ENCODE results near the gene PPEF2. TPM values are rescaled to one million over a fixed set of nuclear protein-coding genes. Genes with fewer than 3 reads are reported as not detected.

Gene PPEF2
- total and polyA plus RNA-seq, 4 experiments from 2014 or later: 0.36 to 0.41 TPM; not detected in 2

DNA sequence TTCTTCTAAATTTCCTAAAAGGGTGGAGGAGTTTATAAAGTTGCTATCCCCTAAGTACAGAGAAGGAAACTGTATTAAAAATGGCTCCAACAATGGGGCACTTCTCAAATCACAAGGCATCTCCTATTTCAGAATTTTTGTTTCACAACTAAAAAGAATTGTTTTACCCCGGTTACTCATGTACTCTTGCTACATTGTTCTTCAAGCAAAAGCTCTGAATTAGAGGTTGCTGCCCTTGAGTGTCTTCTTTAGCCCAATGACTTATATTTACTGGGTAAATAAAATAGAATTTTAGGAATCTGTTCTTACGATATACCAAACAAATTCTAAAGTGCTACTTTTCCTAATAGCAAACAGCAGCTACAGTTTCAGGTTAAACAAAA lies 67.5 kb downstream of the PPEF2 start:
- H3K4me3 Mint-ChIP-seq: no peak overlapping the region
- ChIA-PET POLR2A (ENCODE audit: partially characterized antibody) (no interaction called here), CTCF (ENCODE audit: partially characterized antibody) (interaction anchor here (5.1 kb wide), 1 partner anchor 13 kb away, joined by 18 read pairs; no protein-coding TSS in a partner anchor)
- H3K27ac ChIP-seq (ENCODE audit: low read depth, low read length): no peak overlapping the region
- no peaks in the 10 kb centered on the region for H3K36me3 Mint-ChIP-seq
- no peak for DNase-seq
- no peaks in the 10 kb centered on the region for H3K9me3 ChIP-seq (ENCODE audit: control insufficient read depth in 1 of 2, low read length in 2 of 2)
- intact Hi-C loops (cut with micrococcal nuclease): no loop called here
- no peak overlapping the region for H3K27ac Mint-ChIP-seq
- no peaks in the 10 kb centered on the region for H3K36me3 ChIP-seq (ENCODE audit: insufficient read depth, low read length)
- H3K4me3 ChIP-seq (ENCODE audit: low read length in 2 of 2): no peak overlapping the region
- no peaks in the 10 kb centered on the region for H3K27me3 ChIP-seq (ENCODE audit: insufficient read depth, low read length)
- H3K9me3 Mint-ChIP-seq: peaks cover 0 to 2% (median 0%) of the 10 kb centered on the region in 8 donors
- H3K27me3 Mint-ChIP-seq: no peaks in the 10 kb centered on the region
- H3K4me1 Mint-ChIP-seq: peaks cover 0 to 2% (median 0%) of the 10 kb centered on the region in 4 donors
- H3K4me1 ChIP-seq (ENCODE audit: insufficient read depth, low read length): no peaks in the 10 kb centered on the region

DNA sequence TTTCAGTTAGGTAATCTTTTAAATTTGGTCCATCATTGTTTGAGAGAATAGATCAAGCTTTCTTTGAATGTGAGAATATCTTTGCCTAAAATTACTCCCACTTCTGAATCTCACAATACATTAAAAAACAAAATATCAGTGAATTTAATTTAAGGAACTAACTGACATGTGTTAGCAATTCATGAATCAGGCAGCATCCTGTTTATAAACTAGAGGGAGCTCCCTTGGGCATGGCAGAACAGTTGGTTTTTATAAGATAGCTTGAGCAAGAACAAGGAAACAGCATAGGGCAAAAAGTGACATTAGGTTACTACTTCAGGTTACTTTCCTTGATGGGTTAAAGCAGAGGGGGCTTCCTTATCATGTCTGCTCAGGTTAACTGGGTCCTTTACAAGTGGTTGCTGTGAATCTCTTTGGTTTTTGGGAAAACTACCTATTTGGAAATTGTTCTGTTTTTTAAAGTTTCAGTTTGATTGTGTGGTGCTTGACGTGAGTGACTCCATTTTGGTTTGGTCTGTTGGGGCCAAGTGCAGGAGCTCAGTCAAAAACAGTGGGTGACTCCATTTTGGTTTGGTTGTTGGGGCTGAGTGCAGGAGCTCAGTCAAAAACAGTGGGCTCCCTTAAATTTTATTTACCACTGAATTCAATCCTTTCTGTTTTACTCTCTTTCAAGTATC lies 68.0 kb downstream of the PPEF2 start:
- POLR2A ChIA-PET (ENCODE audit: partially characterized antibody): no interaction called here
- peaks cover 0 to 2% (median 0%) of the 10 kb centered on the region in 8 donors for H3K9me3 Mint-ChIP-seq
- CTCF ChIA-PET (ENCODE audit: partially characterized antibody): interaction anchor here (5.1 kb wide), 1 partner anchor 14 kb away, joined by 18 read pairs; no protein-coding TSS in a partner anchor

DNA sequence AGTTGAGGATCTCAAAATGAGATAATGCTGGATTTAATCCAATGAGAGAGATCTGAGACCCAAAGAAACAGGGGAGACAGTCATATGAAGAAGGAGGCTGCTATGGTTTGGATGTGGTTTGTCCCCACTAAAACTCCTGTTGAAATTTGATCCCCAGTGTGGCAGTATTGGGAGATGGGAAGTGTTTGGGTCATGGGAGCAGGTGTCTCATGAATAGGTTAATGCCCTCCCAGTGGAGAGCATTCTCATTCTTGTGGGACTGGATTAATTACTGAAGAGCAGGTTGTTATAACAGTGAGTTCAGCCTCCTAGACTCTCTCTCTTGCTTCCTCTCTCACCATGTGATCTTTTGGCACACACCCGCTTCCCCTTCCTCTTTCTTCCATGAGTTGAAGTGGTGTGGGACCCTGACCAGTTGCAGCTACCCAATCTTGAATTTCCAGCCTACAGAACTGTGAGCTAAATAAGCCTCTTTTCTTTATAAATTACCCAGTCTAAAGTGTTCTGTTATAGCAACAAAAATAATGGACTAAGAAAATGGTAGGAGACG lies 70.3 kb downstream of the PPEF2 start:
- Mint-ChIP-seq H3K27ac (no peak overlapping the region), H3K36me3 (no peaks in the 10 kb centered on the region), H3K27me3 (no peaks in the 10 kb centered on the region), H3K9me3 (peaks cover 0 to 2% (median 0%) of the 10 kb centered on the region in 8 donors), H3K4me1 (no peaks in the 10 kb centered on the region), H3K4me3 (no peak overlapping the region)
- POLR2A ChIA-PET (ENCODE audit: partially characterized antibody): no interaction called here
- Histone ChIP-seq H3K27me3 (ENCODE audit: insufficient read depth, low read length) (no peaks in the 10 kb centered on the region), H3K4me3 (ENCODE audit: low read length in 2 of 2) (no peak overlapping the region), H3K36me3 (ENCODE audit: insufficient read depth, low read length) (no peaks in the 10 kb centered on the region), H3K4me1 (ENCODE audit: insufficient read depth, low read length) (no peaks in the 10 kb centered on the region), H3K9me3 (ENCODE audit: control insufficient read depth in 1 of 2, low read length in 2 of 2) (no peaks in the 10 kb centered on the region), H3K27ac (ENCODE audit: low read depth, low read length) (no peak overlapping the region)
- no peak for DNase-seq
- intact Hi-C loops (cut with micrococcal nuclease): no loop called here
- CTCF ChIA-PET (ENCODE audit: partially characterized antibody): interaction anchor here (1.3 to 5.1 kb wide), 2 partner anchors 16 to 261 kb away, joined by 3 to 18 read pairs; no protein-coding TSS in a partner anchor

More for the DNA sequence above, 68.0 kb downstream of the PPEF2 start:
- no peak overlapping the region for H3K4me3 ChIP-seq (ENCODE audit: low read length in 2 of 2)
- H3K4me3 Mint-ChIP-seq: no peak overlapping the region
- H3K36me3 ChIP-seq (ENCODE audit: insufficient read depth, low read length): no peaks in the 10 kb centered on the region
- H3K9me3 ChIP-seq (ENCODE audit: control insufficient read depth in 1 of 2, low read length in 2 of 2): no peaks in the 10 kb centered on the region
- H3K27me3 Mint-ChIP-seq: no peaks in the 10 kb centered on the region
- no peak overlapping the region for H3K27ac ChIP-seq (ENCODE audit: low read depth, low read length)
- peak overlapping the region in 1 of 7 donors; percentile 12 for H3K27ac Mint-ChIP-seq
- DNase-seq: no peak
- no peaks in the 10 kb centered on the region for H3K36me3 Mint-ChIP-seq
- H3K4me1 ChIP-seq (ENCODE audit: insufficient read depth, low read length): no peaks in the 10 kb centered on the region
- H3K27me3 ChIP-seq (ENCODE audit: insufficient read depth, low read length): no peaks in the 10 kb centered on the region
- H3K4me1 Mint-ChIP-seq: peaks cover 0 to 2% (median 0%) of the 10 kb centered on the region in 4 donors
- intact Hi-C loops (cut with micrococcal nuclease): no loop called here

GRCh38 chr4:75830906-75831305 lies 71.3 kb downstream of the PPEF2 start:
- DNase-seq: no peak
- H3K36me3 Mint-ChIP-seq: no peaks in the 10 kb centered on the region
- Histone ChIP-seq H3K27me3 (ENCODE audit: insufficient read depth, low read length) (no peaks in the 10 kb centered on the region), H3K4me1 (ENCODE audit: insufficient read depth, low read length) (no peaks in the 10 kb centered on the region), H3K36me3 (ENCODE audit: insufficient read depth, low read length) (no peaks in the 10 kb centered on the region), H3K27ac (ENCODE audit: low read depth, low read length) (no peak overlapping the region), H3K9me3 (ENCODE audit: control insufficient read depth in 1 of 2, low read length in 2 of 2) (no peaks in the 10 kb centered on the region), H3K4me3 (ENCODE audit: low read length in 2 of 2) (no peak overlapping the region)
- no peaks in the 10 kb centered on the region for H3K27me3 Mint-ChIP-seq
- POLR2A ChIA-PET (ENCODE audit: partially characterized antibody): no interaction called here
- CTCF ChIA-PET (ENCODE audit: partially characterized antibody): interaction anchor here (5.1 kb wide), 1 partner anchor 17 kb away, joined by 18 read pairs; no protein-coding TSS in a partner anchor
- peaks cover 0 to 2% (median 0%) of the 10 kb centered on the region in 8 donors for H3K9me3 Mint-ChIP-seq
- no peak overlapping the region for H3K4me3 Mint-ChIP-seq
- intact Hi-C loops (cut with micrococcal nuclease): no loop called here
- H3K27ac Mint-ChIP-seq: no peak overlapping the region
- no peaks in the 10 kb centered on the region for H3K4me1 Mint-ChIP-seq

GRCh38 chr4:75823812-75824211 lies 78.4 kb downstream of the PPEF2 start:
- Histone ChIP-seq H3K4me3 (ENCODE audit: low read length in 2 of 2) (no peak overlapping the region), H3K4me1 (ENCODE audit: insufficient read depth, low read length) (no peaks in the 10 kb centered on the region), H3K27me3 (ENCODE audit: insufficient read depth, low read length) (no peaks in the 10 kb centered on the region), H3K36me3 (ENCODE audit: insufficient read depth, low read length) (no peaks in the 10 kb centered on the region), H3K27ac (ENCODE audit: low read depth, low read length) (no peak overlapping the region), H3K9me3 (ENCODE audit: control insufficient read depth in 1 of 2, low read length in 2 of 2) (no peaks in the 10 kb centered on the region)
- ChIA-PET POLR2A (ENCODE audit: partially characterized antibody) (no interaction called here), CTCF (ENCODE audit: partially characterized antibody) (no interaction called here)
- intact Hi-C loops (cut with micrococcal nuclease): no loop called here
- H3K4me1 Mint-ChIP-seq: no peaks in the 10 kb centered on the region
- no peaks in the 10 kb centered on the region for H3K27me3 Mint-ChIP-seq
- no peak overlapping the region for H3K27ac Mint-ChIP-seq
- no peak overlapping the region for H3K4me3 Mint-ChIP-seq
- DNase-seq: no peak
- H3K36me3 Mint-ChIP-seq: no peaks in the 10 kb centered on the region
- H3K9me3 Mint-ChIP-seq: no peaks in the 10 kb centered on the region

GRCh38 chr4:75822416-75822815 lies 79.8 kb downstream of the PPEF2 start:
- H3K9me3 ChIP-seq (ENCODE audit: control insufficient read depth in 1 of 2, low read length in 2 of 2): no peaks in the 10 kb centered on the region
- no peak overlapping the region for H3K4me3 Mint-ChIP-seq
- H3K4me3 ChIP-seq (ENCODE audit: low read length in 2 of 2): no peak overlapping the region
- H3K9me3 Mint-ChIP-seq: no peaks in the 10 kb centered on the region
- H3K36me3 ChIP-seq (ENCODE audit: insufficient read depth, low read length): no peaks in the 10 kb centered on the region
- no peaks in the 10 kb centered on the region for H3K27me3 Mint-ChIP-seq
- ChIA-PET POLR2A (ENCODE audit: partially characterized antibody) (no interaction called here), CTCF (ENCODE audit: partially characterized antibody) (no interaction called here)
- no peak for DNase-seq
- H3K27me3 ChIP-seq (ENCODE audit: insufficient read depth, low read length): no peaks in the 10 kb centered on the region
- no peak overlapping the region for H3K27ac ChIP-seq (ENCODE audit: low read depth, low read length)
- H3K27ac Mint-ChIP-seq: no peak overlapping the region
- no peaks in the 10 kb centered on the region for H3K36me3 Mint-ChIP-seq
- intact Hi-C loops (cut with micrococcal nuclease): no loop called here
- H3K4me1 ChIP-seq (ENCODE audit: insufficient read depth, low read length): no peaks in the 10 kb centered on the region
- H3K4me1 Mint-ChIP-seq: no peaks in the 10 kb centered on the region

GRCh38 chr4:75821966-75822365 lies 80.3 kb downstream of the PPEF2 start:
- H3K9me3 ChIP-seq (ENCODE audit: control insufficient read depth in 1 of 2, low read length in 2 of 2): no peaks in the 10 kb centered on the region
- no peaks in the 10 kb centered on the region for H3K36me3 ChIP-seq (ENCODE audit: insufficient read depth, low read length)
- no peak overlapping the region for H3K27ac ChIP-seq (ENCODE audit: low read depth, low read length)
- Mint-ChIP-seq H3K27ac (no peak overlapping the region), H3K27me3 (no peaks in the 10 kb centered on the region), H3K36me3 (no peaks in the 10 kb centered on the region), H3K4me3 (no peak overlapping the region), H3K9me3 (no peaks in the 10 kb centered on the region), H3K4me1 (no peaks in the 10 kb centered on the region)
- intact Hi-C loops (cut with micrococcal nuclease): no loop called here
- ChIA-PET POLR2A (ENCODE audit: partially characterized antibody) (no interaction called here), CTCF (ENCODE audit: partially characterized antibody) (no interaction called here)
- H3K27me3 ChIP-seq (ENCODE audit: insufficient read depth, low read length): no peaks in the 10 kb centered on the region
- H3K4me1 ChIP-seq (ENCODE audit: insufficient read depth, low read length): no peaks in the 10 kb centered on the region
- no peak overlapping the region for H3K4me3 ChIP-seq (ENCODE audit: low read length in 2 of 2)
- DNase-seq: no peak
